Stimulated activated CD4-positive, alpha-beta T cell treated with anti-CD3 and anti-CD28 coated beads, TNF-alpha, amount 100 ng/mL, for 1 hour (primary cell): Measurements from ENCODE around the gene CHGA.

Experiments used
- DNase-seq, 3 donors: peaks; one replicate each; pipeline ENCODE4 v3.0.0-alpha.2; 2020; ENCODE audit warnings: low read depth in 3 of 3, low spot score in 1 of 3

The CHGA gene

GRCh38 chr14:92976268-92976667 is 53.3 kb downstream of the CHGA start:
- no peak for DNase-seq

GRCh38 chr14:92978229-92979021 is 55.5 kb downstream of the CHGA start:
- DNase-seq, result no peak

- no peak for DNase-seq
Observed at GRCh38 chr14:92980866-92981265, 57.9 kb downstream of the CHGA start.

- DNase-seq, result no peak
Observed at GRCh38 chr14:92981726-92982125, 58.8 kb downstream of the CHGA start.

- no peak for DNase-seq
Observed at GRCh38 chr14:92982956-92983355, 60.0 kb downstream of the CHGA start.

- DNase-seq, result no peak
Observed at GRCh38 chr14:92984082-92984788, 61.3 kb downstream of the CHGA start.
